ENCODE results near the gene DNAH3.

DNA sequence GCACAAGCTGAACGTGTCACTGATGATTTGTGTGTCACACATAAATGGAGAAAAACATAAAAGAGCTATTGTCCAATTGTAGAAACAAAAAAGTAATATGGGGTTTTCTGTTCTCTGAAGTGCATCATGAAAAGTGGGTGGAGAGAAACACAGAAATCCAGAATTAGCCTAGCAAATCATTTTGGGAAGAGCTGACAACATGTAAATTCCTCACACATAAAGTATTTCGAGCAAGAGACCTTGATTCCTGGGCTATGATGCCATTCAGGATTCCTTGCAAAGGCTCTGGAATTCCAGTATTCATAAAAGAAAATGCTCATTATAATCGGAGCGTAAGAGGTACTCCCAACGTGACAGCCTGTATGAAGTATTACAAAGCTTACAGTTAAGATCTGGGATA lies 251.6 kb downstream of the DNAH3 start:
- TF ChIP-seq TAF1 (IDR thresholded peaks at IDR 0.05; ENCODE audit: borderline replicate concordance, insufficient read depth, low read length): no peak
- no peak for TF ChIP-seq SIN3A (IDR thresholded peaks at IDR 0.05; ENCODE audit: borderline replicate concordance, insufficient read depth, low read length)
- TF ChIP-seq, protein P1, sequence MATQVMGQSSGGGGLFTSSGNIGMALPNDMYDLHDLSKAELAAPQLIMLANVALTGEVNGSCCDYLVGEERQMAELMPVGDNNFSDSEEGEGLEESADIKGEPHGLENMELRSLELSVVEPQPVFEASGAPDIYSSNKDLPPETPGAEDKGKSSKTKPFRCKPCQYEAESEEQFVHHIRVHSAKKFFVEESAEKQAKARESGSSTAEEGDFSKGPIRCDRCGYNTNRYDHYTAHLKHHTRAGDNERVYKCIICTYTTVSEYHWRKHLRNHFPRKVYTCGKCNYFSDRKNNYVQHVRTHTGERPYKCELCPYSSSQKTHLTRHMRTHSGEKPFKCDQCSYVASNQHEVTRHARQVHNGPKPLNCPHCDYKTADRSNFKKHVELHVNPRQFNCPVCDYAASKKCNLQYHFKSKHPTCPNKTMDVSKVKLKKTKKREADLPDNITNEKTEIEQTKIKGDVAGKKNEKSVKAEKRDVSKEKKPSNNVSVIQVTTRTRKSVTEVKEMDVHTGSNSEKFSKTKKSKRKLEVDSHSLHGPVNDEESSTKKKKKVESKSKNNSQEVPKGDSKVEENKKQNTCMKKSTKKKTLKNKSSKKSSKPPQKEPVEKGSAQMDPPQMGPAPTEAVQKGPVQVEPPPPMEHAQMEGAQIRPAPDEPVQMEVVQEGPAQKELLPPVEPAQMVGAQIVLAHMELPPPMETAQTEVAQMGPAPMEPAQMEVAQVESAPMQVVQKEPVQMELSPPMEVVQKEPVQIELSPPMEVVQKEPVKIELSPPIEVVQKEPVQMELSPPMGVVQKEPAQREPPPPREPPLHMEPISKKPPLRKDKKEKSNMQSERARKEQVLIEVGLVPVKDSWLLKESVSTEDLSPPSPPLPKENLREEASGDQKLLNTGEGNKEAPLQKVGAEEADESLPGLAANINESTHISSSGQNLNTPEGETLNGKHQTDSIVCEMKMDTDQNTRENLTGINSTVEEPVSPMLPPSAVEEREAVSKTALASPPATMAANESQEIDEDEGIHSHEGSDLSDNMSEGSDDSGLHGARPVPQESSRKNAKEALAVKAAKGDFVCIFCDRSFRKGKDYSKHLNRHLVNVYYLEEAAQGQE (IDR thresholded peaks at IDR 0.05; ENCODE audit: insufficient read depth in 1 of 2, low read depth in 2 of 2, low read length in 2 of 2): no peak
- no peak for TF ChIP-seq POLR2AphosphoS5 (IDR thresholded peaks at IDR 0.05; ENCODE audit: low read depth, low read length)
